ENCODE data around the gene SOX1.

DNA sequence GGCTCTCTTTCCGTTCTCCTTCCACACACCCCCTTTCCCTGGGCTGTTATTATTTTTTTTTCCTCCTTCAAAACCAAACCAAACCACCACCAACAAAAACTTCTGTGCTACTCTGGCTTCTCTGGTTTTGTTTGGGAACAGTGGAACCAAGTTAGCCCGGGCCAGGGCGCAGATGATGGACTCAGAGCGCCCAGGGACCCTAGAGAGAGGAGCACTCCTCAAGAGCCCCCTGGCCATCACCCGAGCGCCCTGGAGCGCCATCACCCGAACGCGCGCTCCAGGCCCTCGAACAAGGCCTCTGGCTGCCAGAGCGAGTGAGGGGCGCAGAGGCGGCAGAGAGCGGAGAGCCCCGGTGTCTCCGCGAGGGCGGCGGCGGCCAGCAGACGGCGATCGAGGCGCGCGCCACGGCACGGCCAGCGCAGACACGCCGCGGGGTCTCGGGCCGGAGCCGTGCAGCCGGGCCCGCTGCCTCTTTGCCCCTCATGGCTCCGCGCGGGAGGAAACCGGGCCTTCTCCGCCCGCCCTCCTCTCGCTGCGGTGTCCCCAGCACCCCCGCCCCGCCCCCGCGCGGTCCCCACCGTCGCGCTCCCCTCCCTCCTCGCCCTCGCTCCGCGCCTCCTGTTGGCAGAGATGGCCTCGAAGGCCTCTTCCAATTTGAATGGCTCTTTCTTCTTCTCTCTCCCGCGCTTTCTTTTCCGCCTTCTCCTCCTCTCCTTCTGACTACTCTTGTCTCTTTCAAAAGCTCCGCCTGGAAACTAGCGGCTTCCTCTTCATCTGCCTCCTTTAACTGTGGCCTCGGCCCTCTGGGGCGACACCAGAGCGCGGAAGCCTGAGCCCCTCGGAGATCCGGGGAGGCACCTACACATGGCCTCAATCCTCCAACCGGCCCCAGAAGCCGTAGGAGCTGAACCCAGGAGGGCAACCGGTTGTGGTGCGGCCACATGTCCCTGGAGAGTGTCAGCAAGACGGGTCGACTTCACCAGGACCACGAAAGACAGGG lies 4.1 kb upstream of the SOX1 start:
- TF ChIP-seq POLR2A (IDR thresholded peaks at IDR 0.05; ENCODE audit: low read depth, low read length) (no peak), POLR2AphosphoS5 (IDR thresholded peaks at IDR 0.05; ENCODE audit: low read depth, low read length) (no peak), SPI1 (IDR thresholded peaks at IDR 0.05; ENCODE audit: low read depth, low read length) (no peak), TAF1 (IDR thresholded peaks at IDR 0.05; ENCODE audit: low read depth, low read length) (no peak)
